ENCODE results near the gene ARPIN.

- TF ChIP-seq EZH2 (IDR thresholded peaks at IDR 0.05) (no peak), POLR2AphosphoS5 (IDR thresholded peaks at IDR 0.05; ENCODE audit: borderline replicate concordance, low read depth, low read length) (no peak)
These were observed 27.1 kb downstream of the ARPIN start for GRCh38 chr15:89885611-89886010.

All from SK-N-MC (cell line).